Measurements from ENCODE around the gene FBXL13.

FBXL13 gene

DNA sequence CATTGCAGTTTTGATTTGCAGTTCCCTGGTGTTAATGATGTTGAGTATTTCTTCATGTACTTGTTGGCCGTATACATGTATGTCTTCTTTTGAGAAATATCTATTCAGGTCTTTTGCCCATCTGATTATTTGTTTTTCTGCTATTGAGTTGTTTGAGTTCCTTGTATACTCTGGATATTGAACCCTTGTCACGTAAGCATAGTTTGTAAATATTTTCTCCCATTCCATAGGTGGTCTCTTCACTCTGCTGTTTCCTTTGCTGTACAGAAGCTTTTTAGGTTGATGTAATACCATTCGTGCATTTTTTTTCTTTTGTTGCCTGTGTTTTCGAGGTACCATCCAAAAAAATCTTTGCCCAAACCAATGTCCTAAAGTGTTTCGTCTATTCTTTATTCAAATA, 205.4 kb downstream of the FBXL13 start:
- TF ChIP-seq, protein P1, sequence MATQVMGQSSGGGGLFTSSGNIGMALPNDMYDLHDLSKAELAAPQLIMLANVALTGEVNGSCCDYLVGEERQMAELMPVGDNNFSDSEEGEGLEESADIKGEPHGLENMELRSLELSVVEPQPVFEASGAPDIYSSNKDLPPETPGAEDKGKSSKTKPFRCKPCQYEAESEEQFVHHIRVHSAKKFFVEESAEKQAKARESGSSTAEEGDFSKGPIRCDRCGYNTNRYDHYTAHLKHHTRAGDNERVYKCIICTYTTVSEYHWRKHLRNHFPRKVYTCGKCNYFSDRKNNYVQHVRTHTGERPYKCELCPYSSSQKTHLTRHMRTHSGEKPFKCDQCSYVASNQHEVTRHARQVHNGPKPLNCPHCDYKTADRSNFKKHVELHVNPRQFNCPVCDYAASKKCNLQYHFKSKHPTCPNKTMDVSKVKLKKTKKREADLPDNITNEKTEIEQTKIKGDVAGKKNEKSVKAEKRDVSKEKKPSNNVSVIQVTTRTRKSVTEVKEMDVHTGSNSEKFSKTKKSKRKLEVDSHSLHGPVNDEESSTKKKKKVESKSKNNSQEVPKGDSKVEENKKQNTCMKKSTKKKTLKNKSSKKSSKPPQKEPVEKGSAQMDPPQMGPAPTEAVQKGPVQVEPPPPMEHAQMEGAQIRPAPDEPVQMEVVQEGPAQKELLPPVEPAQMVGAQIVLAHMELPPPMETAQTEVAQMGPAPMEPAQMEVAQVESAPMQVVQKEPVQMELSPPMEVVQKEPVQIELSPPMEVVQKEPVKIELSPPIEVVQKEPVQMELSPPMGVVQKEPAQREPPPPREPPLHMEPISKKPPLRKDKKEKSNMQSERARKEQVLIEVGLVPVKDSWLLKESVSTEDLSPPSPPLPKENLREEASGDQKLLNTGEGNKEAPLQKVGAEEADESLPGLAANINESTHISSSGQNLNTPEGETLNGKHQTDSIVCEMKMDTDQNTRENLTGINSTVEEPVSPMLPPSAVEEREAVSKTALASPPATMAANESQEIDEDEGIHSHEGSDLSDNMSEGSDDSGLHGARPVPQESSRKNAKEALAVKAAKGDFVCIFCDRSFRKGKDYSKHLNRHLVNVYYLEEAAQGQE (IDR thresholded peaks at IDR 0.05; ENCODE audit: insufficient replicate concordance, low read depth) = no peak
- TF ChIP-seq, protein P2, sequence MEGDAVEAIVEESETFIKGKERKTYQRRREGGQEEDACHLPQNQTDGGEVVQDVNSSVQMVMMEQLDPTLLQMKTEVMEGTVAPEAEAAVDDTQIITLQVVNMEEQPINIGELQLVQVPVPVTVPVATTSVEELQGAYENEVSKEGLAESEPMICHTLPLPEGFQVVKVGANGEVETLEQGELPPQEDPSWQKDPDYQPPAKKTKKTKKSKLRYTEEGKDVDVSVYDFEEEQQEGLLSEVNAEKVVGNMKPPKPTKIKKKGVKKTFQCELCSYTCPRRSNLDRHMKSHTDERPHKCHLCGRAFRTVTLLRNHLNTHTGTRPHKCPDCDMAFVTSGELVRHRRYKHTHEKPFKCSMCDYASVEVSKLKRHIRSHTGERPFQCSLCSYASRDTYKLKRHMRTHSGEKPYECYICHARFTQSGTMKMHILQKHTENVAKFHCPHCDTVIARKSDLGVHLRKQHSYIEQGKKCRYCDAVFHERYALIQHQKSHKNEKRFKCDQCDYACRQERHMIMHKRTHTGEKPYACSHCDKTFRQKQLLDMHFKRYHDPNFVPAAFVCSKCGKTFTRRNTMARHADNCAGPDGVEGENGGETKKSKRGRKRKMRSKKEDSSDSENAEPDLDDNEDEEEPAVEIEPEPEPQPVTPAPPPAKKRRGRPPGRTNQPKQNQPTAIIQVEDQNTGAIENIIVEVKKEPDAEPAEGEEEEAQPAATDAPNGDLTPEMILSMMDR (IDR thresholded peaks at IDR 0.05; ENCODE audit: insufficient read depth, low read length) = no peak
- TF ChIP-seq POLR2AphosphoS5 (IDR thresholded peaks at IDR 0.05; ENCODE audit: low read depth) (no peak), GABPA (IDR thresholded peaks at IDR 0.05; ENCODE audit: low read depth) (no peak), SPI1 (IDR thresholded peaks at IDR 0.05; ENCODE audit: borderline replicate concordance, low read depth) (no peak)
- no peaks in the 10 kb centered on the region for H3K27me3 ChIP-seq (ENCODE audit: insufficient read depth, poor library complexity, severe bottlenecking)
- no peak for DNase-seq (ENCODE audit: low read depth in 1 of 2, low spot score in 1 of 2)
- H3K4me3 ChIP-seq (replicated peaks; ENCODE audit: insufficient read depth, low read length) = no peak overlapping the region
- H3K27ac ChIP-seq (replicated peaks) = no peak overlapping the region

DNA sequence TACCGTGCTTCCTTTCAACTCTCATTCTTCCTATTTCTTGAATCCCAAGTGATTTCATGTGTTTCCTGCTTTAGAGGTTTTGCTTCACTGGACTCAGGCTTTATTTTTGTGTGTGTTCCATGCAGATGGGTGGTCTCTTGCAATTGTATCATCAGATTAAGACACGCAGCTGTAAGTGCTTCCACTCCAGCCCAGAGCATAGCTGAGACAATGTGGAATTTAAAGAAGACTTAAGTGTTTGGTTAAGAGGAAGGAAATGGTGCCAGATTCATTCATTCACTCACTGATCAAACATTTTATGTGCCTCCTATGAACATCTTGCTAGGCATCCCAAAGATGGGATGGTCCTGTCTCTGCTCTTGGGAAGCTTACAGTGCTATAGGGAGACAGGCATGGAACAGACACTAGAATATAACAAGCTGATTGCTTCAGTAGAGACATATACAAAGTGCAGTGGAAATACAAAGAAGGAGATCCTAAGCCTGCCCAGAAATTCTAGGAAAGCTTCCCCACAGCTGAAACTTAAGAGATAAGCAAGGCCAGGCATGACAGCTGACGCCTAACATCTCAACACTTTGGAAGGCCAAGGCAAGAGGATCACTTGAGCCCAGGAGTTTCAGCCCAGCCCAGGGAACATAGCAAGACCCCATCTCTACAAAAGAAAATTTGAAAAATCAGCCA, 207.9 kb downstream of the FBXL13 start:
- Histone ChIP-seq H3K4me3 (replicated peaks; ENCODE audit: insufficient read depth, low read length) (no peak overlapping the region), H3K27me3 (ENCODE audit: insufficient read depth, poor library complexity, severe bottlenecking) (no peaks in the 10 kb centered on the region), H3K27ac (replicated peaks) (no peak overlapping the region)
- no peak for DNase-seq (ENCODE audit: low read depth in 1 of 2, low spot score in 1 of 2)
- TF ChIP-seq, protein P1 (IDR thresholded peaks at IDR 0.05; ENCODE audit: insufficient replicate concordance, low read depth) = no peak
- TF ChIP-seq, protein P2 (IDR thresholded peaks at IDR 0.05; ENCODE audit: insufficient read depth, low read length) = no peak
- TF ChIP-seq SPI1 (IDR thresholded peaks at IDR 0.05; ENCODE audit: borderline replicate concordance, low read depth) (no peak), POLR2AphosphoS5 (IDR thresholded peaks at IDR 0.05; ENCODE audit: low read depth) (no peak), GABPA (IDR thresholded peaks at IDR 0.05; ENCODE audit: low read depth) (no peak)

DNA sequence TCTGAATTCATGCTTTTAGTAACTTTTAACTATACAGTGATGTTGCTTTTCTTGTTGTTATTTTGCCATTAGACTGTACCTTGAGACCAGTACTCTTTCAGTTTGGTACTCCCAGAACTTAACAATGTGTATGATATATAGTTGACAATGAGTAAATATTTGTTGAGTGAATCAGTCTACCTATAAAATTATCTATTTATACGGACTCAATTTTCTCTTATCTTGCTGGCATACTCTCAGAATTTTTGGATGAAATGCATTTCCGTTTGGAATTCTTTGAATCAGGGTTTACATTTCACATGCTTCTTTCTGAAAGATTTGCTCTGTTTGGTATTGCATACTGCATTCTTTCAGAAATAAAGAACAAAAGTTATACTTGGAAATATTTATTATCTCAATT, 209.6 kb downstream of the FBXL13 start:
- Histone ChIP-seq H3K27ac (replicated peaks) (no peak overlapping the region), H3K4me3 (replicated peaks; ENCODE audit: insufficient read depth, low read length) (no peak overlapping the region), H3K27me3 (ENCODE audit: insufficient read depth, poor library complexity, severe bottlenecking) (no peaks in the 10 kb centered on the region)
- TF ChIP-seq GABPA (IDR thresholded peaks at IDR 0.05; ENCODE audit: low read depth) = no peak
- no peak for TF ChIP-seq SPI1 (IDR thresholded peaks at IDR 0.05; ENCODE audit: borderline replicate concordance, low read depth)
- TF ChIP-seq, protein P1 (IDR thresholded peaks at IDR 0.05; ENCODE audit: insufficient replicate concordance, low read depth) = no peak
- no peak for DNase-seq (ENCODE audit: low read depth in 1 of 2, low spot score in 1 of 2)
